Esophagus muscularis mucosa (tissue), 4 donors: ENCODE data around the gene PANX1. TPM values are rescaled to one million over a fixed set of nuclear protein-coding genes. Genes with fewer than 3 reads are reported as not detected.

ENCODE experiments used
- DNase-seq: peaks from one replicate; pipeline ENCODE4 v3.0.0-alpha.2; 2017; ENCODE audit errors: extremely low spot score
- H3K27ac ChIP-seq, 4 donors: fragments of 200-600 bp; sonication (generic); replicated peaks in 1 of 4; 1 replicate in 3 of 4; 2 replicates in 1 of 4; pipeline ENCODE4 v1.5.1; 2016 to 2019; ENCODE audit warnings: mild to moderate bottlenecking in 1 of 4
- H3K27me3 ChIP-seq, 4 donors: fragments of 200-600 bp; sonication (generic); one replicate each; pipeline versions ENCODE4 v1.5.1 to v1.6.0; 2016 to 2019
- H3K36me3 ChIP-seq, 4 donors: fragments of 200-600 bp; sonication (generic); one replicate each; pipeline ENCODE4 v1.5.1; 2016 to 2019
- H3K4me1 ChIP-seq, 4 donors: fragments of 200-600 bp; sonication (generic); one replicate each; pipeline ENCODE4 v1.5.1; 2016 to 2019
- H3K4me3 ChIP-seq, 4 donors: fragments of 200-600 bp; sonication (generic); 1 replicate in 2 of 4; 2 replicates in 2 of 4; pipeline ENCODE4 v1.5.1; 2016 to 2019; ENCODE audit warnings: mild to moderate bottlenecking in 4 of 4, moderate library complexity in 1 of 4
- H3K9me3 ChIP-seq, 4 donors: fragments of 200-600 bp; sonication (generic); 1 replicate in 3 of 4; 2 replicates in 1 of 4; pipeline ENCODE4 v1.5.1; 2016 to 2019
- EP300 ChIP-seq: sonication (generic); formaldehyde crosslinking; IDR thresholded peaks from one replicate; pipeline ENCODE4 v1.6.1; 2017; ENCODE audit warnings: antibody characterized with exemption
- POLR2A ChIP-seq: fragments of 450-650 bp; IDR thresholded peaks from one replicate; pipeline ENCODE4 v1.6.1; 2017; ENCODE audit warnings: antibody characterized with exemption, moderate library complexity, mild to moderate bottlenecking, low read depth
- POLR2AphosphoS5 ChIP-seq, 2 donors: sonication (generic); formaldehyde crosslinking; IDR thresholded peaks; one replicate each; pipeline ENCODE4 v1.6.1; 2017; ENCODE audit warnings: antibody characterized with exemption in 2 of 2
- WGBS: methylation state at CpG from one replicate; pipeline ENCODE4 v1.1.5; 2018; 5-methylcytosine and 5-hydroxymethylcytosine counted together
- intact Hi-C: fragments of 100-400 bp; cut with DNase I; formaldehyde crosslinking; loops from one replicate; pipeline ENCODE4 v1.15.1; 2023
- total RNA-seq, 4 donors: library from RNA; depleted of rRNA; stranded (reverse); fragments of >200 nt; gene quantifications; one replicate each; pipeline versions ENCODE4 v1.1.0 to v1.2.1, GENCODE V29; 2016
- TF ChIP-seq, protein P1 (sequence below), 3 experiments: fragments of 200-600 bp in 2 of 3; fragments of 450-650 bp in 1 of 3; sonication (generic) in 2 of 3; IDR thresholded peaks; one replicate each; pipeline ENCODE4 v1.5.1; 2017 to 2019; ENCODE audit warnings: antibody characterized with exemption in 3 of 3, mild to moderate bottlenecking in 2 of 3, moderate library complexity in 1 of 3

The PANX1 gene
- total RNA-seq, 4 donors from 2014 or later: 25.7 to 35.6 (median 29.7) TPM

DNA sequence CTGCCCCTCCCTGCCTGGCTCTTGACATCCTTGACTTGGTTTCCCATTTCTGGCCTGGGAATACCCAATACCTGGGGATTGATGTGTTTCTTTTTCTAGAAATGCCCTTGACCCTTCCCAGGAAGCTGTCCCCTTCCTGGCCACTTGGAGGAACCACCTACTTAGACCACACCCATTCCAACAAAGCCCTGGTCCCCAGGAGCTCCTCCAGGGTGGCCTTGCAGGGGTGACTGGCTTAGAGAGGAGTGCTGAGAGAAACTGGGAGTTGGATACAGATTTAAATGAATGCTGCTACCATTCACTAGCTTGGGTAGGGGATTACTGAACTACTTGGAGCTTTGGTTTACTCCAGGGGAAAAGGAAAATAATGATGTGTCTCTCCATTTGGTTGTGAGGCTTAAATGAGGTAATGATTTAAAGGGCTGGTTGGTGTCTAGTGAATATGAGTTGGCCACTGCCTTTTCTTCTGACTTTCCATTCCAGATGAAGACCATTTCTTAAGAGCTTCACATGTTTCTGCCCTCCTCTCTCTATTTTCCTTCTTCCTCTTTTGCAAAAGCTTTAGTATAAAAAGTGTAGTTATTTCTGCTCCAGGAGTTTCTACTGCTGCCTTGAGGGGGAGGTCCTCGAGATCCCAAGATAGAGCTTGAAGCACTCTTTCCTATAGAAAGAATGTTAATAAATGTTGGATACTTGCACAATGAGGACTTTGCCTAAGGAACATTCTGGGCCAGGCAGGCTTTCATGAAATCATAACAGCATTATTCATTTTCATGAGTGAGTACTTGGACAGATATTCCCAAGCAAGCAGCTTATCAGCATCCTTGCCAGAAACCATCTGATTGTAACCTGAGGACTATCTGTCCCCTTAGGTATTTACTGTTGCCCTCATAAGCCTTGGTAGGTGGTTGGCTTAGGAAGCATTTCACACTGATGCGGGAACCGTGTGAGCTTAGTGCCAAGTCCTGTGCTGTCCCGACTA is 22.4 kb downstream of the PANX1 start:
- DNase-seq: no peak
- TF ChIP-seq POLR2AphosphoS5 (IDR thresholded peaks at IDR 0.05) (no peak), EP300 (no peak), POLR2A (no peak)
- TF ChIP-seq, protein P1, sequence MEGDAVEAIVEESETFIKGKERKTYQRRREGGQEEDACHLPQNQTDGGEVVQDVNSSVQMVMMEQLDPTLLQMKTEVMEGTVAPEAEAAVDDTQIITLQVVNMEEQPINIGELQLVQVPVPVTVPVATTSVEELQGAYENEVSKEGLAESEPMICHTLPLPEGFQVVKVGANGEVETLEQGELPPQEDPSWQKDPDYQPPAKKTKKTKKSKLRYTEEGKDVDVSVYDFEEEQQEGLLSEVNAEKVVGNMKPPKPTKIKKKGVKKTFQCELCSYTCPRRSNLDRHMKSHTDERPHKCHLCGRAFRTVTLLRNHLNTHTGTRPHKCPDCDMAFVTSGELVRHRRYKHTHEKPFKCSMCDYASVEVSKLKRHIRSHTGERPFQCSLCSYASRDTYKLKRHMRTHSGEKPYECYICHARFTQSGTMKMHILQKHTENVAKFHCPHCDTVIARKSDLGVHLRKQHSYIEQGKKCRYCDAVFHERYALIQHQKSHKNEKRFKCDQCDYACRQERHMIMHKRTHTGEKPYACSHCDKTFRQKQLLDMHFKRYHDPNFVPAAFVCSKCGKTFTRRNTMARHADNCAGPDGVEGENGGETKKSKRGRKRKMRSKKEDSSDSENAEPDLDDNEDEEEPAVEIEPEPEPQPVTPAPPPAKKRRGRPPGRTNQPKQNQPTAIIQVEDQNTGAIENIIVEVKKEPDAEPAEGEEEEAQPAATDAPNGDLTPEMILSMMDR (IDR thresholded peaks at IDR 0.05): no peak
- H3K4me3 ChIP-seq: no peak overlapping the region
- whole genome bisulfite sequencing: 83% methylated on average over 4 of the region's 4 CpGs
- no peak overlapping the region for H3K27ac ChIP-seq
- H3K9me3 ChIP-seq: no peaks in the 10 kb centered on the region
- H3K27me3 ChIP-seq: no peaks in the 10 kb centered on the region
- H3K4me1 ChIP-seq: peaks cover 31 to 82% (median 66%) of the 10 kb centered on the region in 4 donors
- intact Hi-C loops: no loop called here
- peaks cover 0 to 13% (median 6%) of the 10 kb centered on the region in 4 donors for H3K36me3 ChIP-seq

DNA sequence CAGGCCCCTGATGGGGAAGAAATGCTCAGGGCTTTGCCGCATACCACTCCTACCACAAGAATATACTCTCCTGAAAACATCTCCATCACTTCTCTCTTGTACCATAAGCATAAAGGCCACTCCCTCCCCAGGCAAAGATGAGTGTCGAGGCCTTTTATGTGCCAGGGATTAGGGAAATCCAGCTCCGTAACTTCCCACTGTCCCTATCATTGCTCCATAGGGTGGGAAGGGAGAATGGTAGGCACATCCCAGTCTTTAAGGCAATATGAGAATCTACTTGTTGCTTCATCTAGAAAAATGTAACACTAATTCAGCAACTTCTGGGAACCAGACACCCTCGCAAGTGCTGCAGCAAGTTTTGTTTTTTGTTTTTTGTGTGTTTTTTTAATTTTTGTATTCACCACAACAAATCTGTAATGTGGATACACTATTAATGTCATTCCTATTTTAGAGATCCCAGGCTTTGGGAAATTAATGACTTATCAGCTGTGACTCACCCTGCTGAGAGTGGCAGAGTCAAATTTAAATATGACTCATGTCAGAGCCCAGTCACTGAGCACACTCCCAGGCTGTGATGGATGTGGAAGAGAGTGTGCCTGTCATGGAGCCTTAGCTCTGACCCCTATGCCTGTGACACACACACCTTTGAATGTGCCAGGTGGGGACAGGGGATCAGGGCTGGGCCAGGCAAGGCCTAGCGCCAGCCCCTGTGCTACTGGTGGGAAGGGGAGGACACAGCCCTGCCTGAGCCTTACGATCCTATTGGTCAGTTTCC is 23.4 kb downstream of the PANX1 start:
- Histone ChIP-seq H3K27ac (no peak overlapping the region), H3K4me1 (peaks cover 31 to 76% (median 67%) of the 10 kb centered on the region in 4 donors), H3K36me3 (peaks cover 0 to 13% (median 6%) of the 10 kb centered on the region in 4 donors), H3K9me3 (no peaks in the 10 kb centered on the region), H3K27me3 (no peaks in the 10 kb centered on the region), H3K4me3 (no peak overlapping the region)
- WGBS: 83% methylated on average over 6 of the region's 6 CpGs
- intact Hi-C loops: no loop called here
- DNase-seq: no peak
- no peak for TF ChIP-seq POLR2AphosphoS5 (IDR thresholded peaks at IDR 0.05)
- TF ChIP-seq, protein P1 (IDR thresholded peaks at IDR 0.05): no peak
- TF ChIP-seq POLR2A: no peak
- no peak for TF ChIP-seq EP300

DNA sequence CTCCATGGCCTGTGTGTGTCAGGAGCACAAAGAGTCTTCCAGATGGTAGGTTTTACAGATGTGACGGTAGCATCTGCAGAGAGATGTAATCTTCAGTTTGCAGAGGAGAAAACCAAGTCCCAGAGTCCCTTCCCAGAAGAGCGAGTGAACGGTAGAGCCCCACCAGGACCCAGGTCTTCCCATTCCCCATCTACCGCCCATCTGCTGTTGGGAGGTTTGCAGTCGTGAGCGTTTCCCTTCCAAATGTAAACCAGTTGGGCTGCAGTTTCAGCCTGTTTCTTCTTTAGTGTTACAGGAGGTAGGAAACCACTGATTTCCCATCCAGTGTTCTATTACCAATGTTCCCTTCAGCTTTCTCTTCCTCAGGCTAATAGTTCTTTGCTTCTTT is 24.0 kb downstream of the PANX1 start:
- WGBS: 77% methylated on average over 6 of the region's 6 CpGs
- Histone ChIP-seq H3K9me3 (no peaks in the 10 kb centered on the region), H3K4me3 (no peak overlapping the region), H3K36me3 (peaks cover 0 to 13% (median 6%) of the 10 kb centered on the region in 4 donors), H3K27ac (no peak overlapping the region), H3K27me3 (no peaks in the 10 kb centered on the region), H3K4me1 (peaks cover 31 to 70% (median 62%) of the 10 kb centered on the region in 4 donors)
- DNase-seq: no peak
- intact Hi-C loops: no loop called here
- no peak for TF ChIP-seq POLR2AphosphoS5 (IDR thresholded peaks at IDR 0.05)
- TF ChIP-seq, protein P1 (IDR thresholded peaks at IDR 0.05): no peak
- no peak for TF ChIP-seq EP300
- no peak for TF ChIP-seq POLR2A

DNA sequence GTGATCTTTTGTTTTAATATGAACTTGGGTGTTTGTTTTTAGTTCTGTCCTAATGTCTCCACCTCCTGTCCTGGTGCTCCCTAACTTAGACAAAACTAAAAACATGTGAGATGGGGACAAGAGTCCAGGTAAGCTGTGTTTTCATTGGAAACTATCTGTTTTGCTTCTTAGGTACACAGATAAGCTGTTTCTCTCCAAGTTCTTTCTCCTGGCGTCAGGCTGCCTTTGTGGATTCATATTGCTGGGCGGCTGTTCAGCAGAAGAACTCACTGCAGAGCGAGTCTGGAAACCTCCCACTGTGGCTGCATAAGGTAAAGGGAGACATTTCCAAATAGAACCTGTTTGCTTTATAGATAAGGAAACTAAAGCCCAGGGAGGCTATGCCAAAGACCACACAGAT is 24.7 kb downstream of the PANX1 start:
- 95% methylated on average over 3 of the region's 3 CpGs for WGBS
- intact Hi-C loops: no loop called here
- Histone ChIP-seq H3K4me1 (peaks cover 31 to 67% (median 61%) of the 10 kb centered on the region in 4 donors), H3K36me3 (peaks cover 0 to 13% (median 6%) of the 10 kb centered on the region in 4 donors), H3K27ac (no peak overlapping the region), H3K27me3 (no peaks in the 10 kb centered on the region), H3K9me3 (no peaks in the 10 kb centered on the region), H3K4me3 (no peak overlapping the region)
- DNase-seq: no peak
- TF ChIP-seq POLR2A (no peak), POLR2AphosphoS5 (IDR thresholded peaks at IDR 0.05) (no peak), EP300 (no peak)
- TF ChIP-seq, protein P1 (IDR thresholded peaks at IDR 0.05): no peak
